ENCODE measurements around the gene NRBF2. TPM values are rescaled to one million over a fixed set of nuclear protein-coding genes. Genes with fewer than 3 reads are reported as not detected.

The NRBF2 gene
- total RNA-seq, 2 experiments from 2014 or later: 23.1 to 24.1 TPM

DNA sequence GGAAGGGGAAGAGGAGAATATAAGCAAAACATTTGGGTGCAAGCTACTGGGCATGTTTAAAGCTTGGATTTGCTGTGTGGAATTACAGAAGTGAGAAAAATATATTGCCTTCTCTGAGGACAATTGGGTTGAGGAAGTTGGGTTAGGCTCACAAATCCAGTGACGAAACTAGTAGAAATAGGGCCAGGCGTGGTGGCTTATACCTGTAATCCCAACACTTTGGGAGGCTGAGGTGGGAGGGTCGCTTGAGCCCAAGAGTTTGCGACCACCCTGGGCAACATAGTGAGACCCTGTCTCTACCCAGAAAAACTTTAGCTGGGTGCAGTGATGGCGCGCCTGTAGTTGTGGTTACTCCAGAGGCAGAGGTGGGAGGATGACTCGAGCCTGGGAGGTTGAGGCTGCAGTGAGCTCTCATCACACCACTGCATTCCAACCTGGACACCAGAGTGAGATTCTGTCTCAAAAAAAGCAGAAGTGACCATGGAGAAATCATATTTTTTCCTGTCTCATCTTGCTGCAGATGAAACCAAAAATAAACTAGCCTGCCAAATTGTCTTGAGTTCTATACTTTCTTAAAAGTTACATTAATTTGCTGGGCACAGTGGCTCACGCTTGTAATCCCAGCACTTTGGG is 22.4 kb downstream of the NRBF2 start:
- Mint-ChIP-seq H3K36me3 (ENCODE audit: low read depth) (peaks cover 24% of the 10 kb centered on the region), H3K4me3 (no peak overlapping the region), H3K9me3 (no peaks in the 10 kb centered on the region), H3K27ac (no peak overlapping the region), H3K27me3 (no peaks in the 10 kb centered on the region), H3K4me1 (ENCODE audit: low read depth) (peaks cover 1% of the 10 kb centered on the region)
- DNase-seq (no peak), ATAC-seq (no peak)
- ChIA-PET CTCF (interaction anchor here (3.6 to 7.0 kb wide), 5 partner anchors 11 to 718 kb away, joined by 21 to 56 read pairs (median 33); partner anchors contain the start of genes EGR2 and NRBF2), POLR2A (no interaction called here)
- TF ChIP-seq, protein P1, sequence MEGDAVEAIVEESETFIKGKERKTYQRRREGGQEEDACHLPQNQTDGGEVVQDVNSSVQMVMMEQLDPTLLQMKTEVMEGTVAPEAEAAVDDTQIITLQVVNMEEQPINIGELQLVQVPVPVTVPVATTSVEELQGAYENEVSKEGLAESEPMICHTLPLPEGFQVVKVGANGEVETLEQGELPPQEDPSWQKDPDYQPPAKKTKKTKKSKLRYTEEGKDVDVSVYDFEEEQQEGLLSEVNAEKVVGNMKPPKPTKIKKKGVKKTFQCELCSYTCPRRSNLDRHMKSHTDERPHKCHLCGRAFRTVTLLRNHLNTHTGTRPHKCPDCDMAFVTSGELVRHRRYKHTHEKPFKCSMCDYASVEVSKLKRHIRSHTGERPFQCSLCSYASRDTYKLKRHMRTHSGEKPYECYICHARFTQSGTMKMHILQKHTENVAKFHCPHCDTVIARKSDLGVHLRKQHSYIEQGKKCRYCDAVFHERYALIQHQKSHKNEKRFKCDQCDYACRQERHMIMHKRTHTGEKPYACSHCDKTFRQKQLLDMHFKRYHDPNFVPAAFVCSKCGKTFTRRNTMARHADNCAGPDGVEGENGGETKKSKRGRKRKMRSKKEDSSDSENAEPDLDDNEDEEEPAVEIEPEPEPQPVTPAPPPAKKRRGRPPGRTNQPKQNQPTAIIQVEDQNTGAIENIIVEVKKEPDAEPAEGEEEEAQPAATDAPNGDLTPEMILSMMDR (IDR thresholded peaks at IDR 0.05): no peak
- intact Hi-C loops (cut with micrococcal nuclease): loop anchor here (5.0 kb wide), 3 partner anchors 73 to 718 kb away; no protein-coding TSS in a partner anchor

DNA sequence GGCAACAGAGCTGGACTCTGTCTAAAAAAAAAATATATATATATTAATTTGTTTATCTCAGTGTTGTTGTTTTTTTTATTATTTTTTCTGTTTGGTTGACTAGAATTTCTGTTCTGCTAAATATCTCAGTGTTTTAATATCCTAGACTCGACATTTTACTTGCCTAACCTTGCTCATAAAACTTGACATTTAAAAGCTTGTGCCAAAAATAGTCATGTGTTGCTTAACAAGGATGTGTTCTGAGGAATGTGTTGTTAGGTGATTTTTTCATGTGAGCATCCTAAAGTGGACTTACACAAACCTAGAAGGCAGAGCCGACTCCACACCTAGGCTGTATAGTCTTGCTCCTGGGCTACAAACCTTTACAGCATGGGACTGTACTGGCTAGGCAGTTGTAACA is 23.1 kb downstream of the NRBF2 start:
- intact Hi-C loops (cut with micrococcal nuclease): loop anchor here (5.0 kb wide), 3 partner anchors 74 to 719 kb away; no protein-coding TSS in a partner anchor
- DNase-seq (no peak), ATAC-seq (no peak)
- TF ChIP-seq, protein P1 (IDR thresholded peaks at IDR 0.05): no peak
- H3K36me3 Mint-ChIP-seq (ENCODE audit: low read depth): peaks cover 24% of the 10 kb centered on the region
- H3K9me3 Mint-ChIP-seq: no peaks in the 10 kb centered on the region
- no peaks in the 10 kb centered on the region for H3K27me3 Mint-ChIP-seq
- POLR2A ChIA-PET: interaction anchor here (1.5 to 2.2 kb wide), 2 partner anchors 10 to 23 kb away, joined by 5 to 6 read pairs; partner anchors contain the start of gene NRBF2
- CTCF ChIA-PET: interaction anchor here (1.0 to 7.0 kb wide), 10 partner anchors 8 to 718 kb away, joined by 3 to 56 read pairs (median 24); partner anchors contain the start of genes EGR2 and NRBF2
- H3K27ac Mint-ChIP-seq: no peak overlapping the region
- H3K4me1 Mint-ChIP-seq (ENCODE audit: low read depth): peaks cover 1% of the 10 kb centered on the region
- no peak overlapping the region for H3K4me3 Mint-ChIP-seq

DNA sequence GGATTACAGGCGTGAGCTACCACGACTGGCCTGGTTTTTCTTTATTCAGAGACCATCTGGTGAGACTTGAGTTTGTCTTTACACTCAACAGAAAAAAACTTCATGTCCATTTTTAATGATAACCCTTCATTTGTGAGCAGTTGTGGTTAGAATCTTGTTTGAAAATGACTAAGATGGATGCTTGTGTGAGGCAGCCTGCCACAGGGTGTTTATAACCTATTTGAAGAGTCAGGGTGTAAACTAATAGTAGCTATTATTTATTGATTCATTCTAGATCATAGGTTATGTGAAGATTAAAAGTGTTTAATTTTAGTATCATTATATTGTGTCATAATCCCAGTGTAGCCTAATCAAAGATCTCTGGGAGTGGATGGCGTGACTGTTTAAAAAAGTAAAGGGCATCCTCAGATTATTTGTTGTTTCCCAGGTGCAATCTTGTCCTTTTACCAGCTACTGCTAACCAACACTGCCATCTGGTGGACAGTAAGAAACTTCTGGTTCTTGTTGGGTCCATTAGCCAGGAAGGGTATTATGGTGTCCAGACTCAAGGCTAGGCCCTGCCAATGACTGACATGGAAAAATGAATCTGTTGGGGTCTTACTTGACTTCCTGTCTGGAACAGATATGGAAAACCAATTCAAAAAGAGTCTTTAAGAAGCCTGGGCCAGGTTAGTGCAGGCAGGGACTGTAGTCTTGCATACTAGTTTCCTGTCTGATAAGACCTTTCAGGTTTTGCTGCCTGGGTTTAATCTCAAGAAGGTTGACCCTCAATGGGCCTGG is 24.9 kb downstream of the NRBF2 start:
- intact Hi-C loops (cut with micrococcal nuclease): loop anchor here (5.0 kb wide), 3 partner anchors 76 to 721 kb away; no protein-coding TSS in a partner anchor
- peak; percentile 85 for ATAC-seq
- no peak overlapping the region for H3K27ac Mint-ChIP-seq

DNA sequence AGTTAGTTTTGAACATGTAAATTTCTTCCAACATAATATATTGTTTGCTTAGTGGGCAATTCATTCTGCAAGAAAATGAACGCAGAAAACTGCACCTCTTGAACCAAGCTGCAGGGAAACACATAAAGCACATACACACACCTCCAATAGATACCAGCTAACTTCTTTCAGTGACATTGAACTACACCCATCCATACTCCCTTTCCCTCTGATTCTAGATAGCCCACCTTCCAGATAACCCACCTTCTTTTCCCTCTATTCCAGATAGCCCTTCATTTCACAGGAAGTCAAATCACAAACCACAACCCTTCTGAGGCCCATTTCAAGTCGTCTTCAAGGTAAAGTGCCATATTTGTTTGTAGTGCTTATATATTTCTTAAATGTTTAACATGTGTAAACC is 28.5 kb downstream of the NRBF2 start:
- POLR2A ChIA-PET: interaction anchor here (0.5 kb wide), 1 partner anchor 431 kb away, joined by 3 read pairs; no protein-coding TSS in a partner anchor
- peaks cover 5% of the 10 kb centered on the region for H3K4me1 Mint-ChIP-seq (ENCODE audit: low read depth)
- H3K36me3 Mint-ChIP-seq (ENCODE audit: low read depth): peaks cover 4% of the 10 kb centered on the region
- TF ChIP-seq, protein P1 (IDR thresholded peaks at IDR 0.05): no peak
- ATAC-seq (no peak), DNase-seq (no peak)
- no peaks in the 10 kb centered on the region for H3K27me3 Mint-ChIP-seq
- no peak overlapping the region for H3K4me3 Mint-ChIP-seq
- H3K9me3 Mint-ChIP-seq: no peaks in the 10 kb centered on the region
- CTCF ChIA-PET: interaction anchor here (0.8 to 7.0 kb wide), 6 partner anchors 78 to 568 kb away, joined by 3 to 43 read pairs (median 6); no protein-coding TSS in a partner anchor
- intact Hi-C loops (cut with micrococcal nuclease): no loop called here
- no peak overlapping the region for H3K27ac Mint-ChIP-seq

More for the DNA sequence above, 24.9 kb downstream of the NRBF2 start:
- Mint-ChIP-seq H3K4me3 (no peak overlapping the region), H3K36me3 (ENCODE audit: low read depth) (peaks cover 18% of the 10 kb centered on the region), H3K9me3 (no peaks in the 10 kb centered on the region), H3K27me3 (no peaks in the 10 kb centered on the region), H3K4me1 (ENCODE audit: low read depth) (peaks cover 4% of the 10 kb centered on the region)
- CTCF ChIA-PET: interaction anchor here (0.6 to 7.0 kb wide), 51 partner anchors 8 to 894 kb away, joined by 3 to 56 read pairs (median 4); partner anchors contain the start of genes EGR2 and NRBF2
- POLR2A ChIA-PET: interaction anchor here (1.0 to 2.2 kb wide), 5 partner anchors 9 to 25 kb away, joined by 3 to 6 read pairs (median 4); partner anchors contain the start of gene NRBF2
- TF ChIP-seq, protein P1 (IDR thresholded peaks at IDR 0.05): peak; percentile 93
- peak; percentile 41 for DNase-seq
